IPS-18a (cell line): ENCODE measurements around the gene ACOX3.

Experiments
- H3K27ac ChIP-seq: one replicate; pipeline ENCODE4 v1.5.1; 2013; ENCODE audit warnings: low read length
- H3K27me3 ChIP-seq: one replicate; pipeline ENCODE4 v1.6.1; 2013; ENCODE audit warnings: mild to moderate bottlenecking, low read length; ENCODE audit not compliant: control insufficient read depth, insufficient read depth
- H3K36me3 ChIP-seq: one replicate; pipeline ENCODE4 v1.6.1; 2013; ENCODE audit warnings: low read depth, low read length; ENCODE audit not compliant: control insufficient read depth
- H3K4me1 ChIP-seq: one replicate; pipeline ENCODE4 v1.6.1; 2013; ENCODE audit warnings: low read depth, low read length; ENCODE audit not compliant: control insufficient read depth
- H3K4me3 ChIP-seq: one replicate; pipeline ENCODE4 v1.5.1; 2013; ENCODE audit warnings: low read length
- H3K9ac ChIP-seq: one replicate; pipeline ENCODE4 v1.6.1; 2013; ENCODE audit warnings: mild to moderate bottlenecking, low read length, moderate library complexity
- H3K9me3 ChIP-seq: one replicate; pipeline ENCODE4 v1.6.1; 2013; ENCODE audit warnings: low read depth, low read length; ENCODE audit not compliant: control insufficient read depth

Gene ACOX3

DNA sequence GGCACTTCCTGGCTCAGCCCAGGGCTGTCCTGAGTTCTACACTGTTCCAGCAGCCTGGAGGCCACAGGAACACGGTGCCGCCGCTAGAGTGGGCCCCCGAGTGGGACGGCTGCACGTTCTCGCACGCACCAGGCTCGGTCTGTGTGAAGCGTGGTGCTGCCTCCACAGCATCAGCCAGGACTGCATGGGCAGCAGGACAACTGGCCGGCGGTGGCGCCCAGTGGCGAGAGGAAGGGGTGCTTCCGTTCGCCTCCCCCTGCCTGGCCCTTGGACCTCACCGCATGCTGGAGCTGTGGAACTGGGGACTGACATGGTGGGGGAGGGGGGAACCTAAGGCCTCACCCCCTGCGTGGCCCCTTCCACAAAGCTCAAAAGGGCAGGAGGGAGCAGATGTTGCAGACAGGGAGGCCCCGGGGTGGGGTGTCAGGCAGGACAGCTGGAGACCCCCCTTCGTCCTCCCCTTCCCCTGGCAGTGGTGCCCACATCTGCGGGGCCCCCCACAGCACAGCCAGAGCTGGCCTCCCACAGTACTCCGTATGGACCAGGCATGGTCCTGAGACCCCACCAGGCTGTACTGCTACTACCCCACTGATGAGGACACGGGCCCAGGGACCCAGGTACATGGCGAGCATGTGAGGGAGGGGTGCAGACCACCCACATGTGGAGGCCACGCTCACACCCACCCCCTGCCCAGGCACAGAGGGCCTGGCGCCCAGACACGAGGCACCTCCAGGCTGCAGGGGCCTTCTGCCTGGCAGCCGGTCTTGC is 58.5 kb downstream of the ACOX3 start:
- Histone ChIP-seq H3K9ac (no peak overlapping the region), H3K36me3 (no peaks in the 10 kb centered on the region), H3K9me3 (no peaks in the 10 kb centered on the region), H3K27me3 (no peaks in the 10 kb centered on the region), H3K4me1 (no peaks in the 10 kb centered on the region), H3K27ac (no peak overlapping the region), H3K4me3 (no peak overlapping the region)

DNA sequence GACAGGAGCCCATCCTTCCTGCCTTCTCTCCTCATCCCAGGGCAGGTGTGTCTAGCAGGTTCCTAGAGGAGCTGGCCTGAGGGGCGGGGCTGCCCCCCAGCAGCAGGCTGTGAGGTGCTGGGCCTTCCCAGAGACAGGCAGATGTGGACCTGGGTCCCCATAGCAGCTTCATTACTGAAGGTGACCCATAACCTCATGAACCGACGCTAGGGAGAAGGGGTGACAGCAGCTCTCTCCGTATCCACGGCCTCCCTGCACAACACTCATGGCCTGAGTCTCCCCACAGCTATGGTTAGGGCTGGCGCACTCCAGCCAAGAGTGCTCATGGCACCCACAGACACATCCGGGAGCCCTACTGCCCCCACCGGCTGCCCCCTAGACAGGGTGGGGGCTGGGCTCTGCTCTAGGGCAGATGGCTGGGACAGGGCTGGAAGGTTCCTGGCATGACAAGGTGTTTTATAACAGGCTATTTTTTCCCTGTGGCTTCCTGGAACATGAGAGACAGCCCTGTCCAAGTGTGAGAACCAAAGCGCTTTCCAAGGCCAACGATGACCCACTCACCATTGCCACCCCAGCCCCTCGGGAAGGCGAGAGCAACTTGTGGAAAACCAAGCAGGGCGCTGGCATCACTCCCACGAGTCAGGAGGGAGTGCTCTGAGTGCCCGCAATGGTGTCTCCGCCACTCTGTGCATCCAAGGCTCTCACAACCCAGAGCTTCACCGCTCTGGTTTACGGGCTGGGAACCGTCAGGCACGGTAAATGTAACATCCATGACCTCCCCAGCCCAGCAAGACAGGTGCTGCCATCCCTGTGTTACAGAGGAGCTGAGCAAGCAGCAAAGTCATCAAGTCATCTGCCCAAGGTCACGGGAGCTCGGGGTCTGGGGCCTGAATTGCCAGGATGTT is 59.8 kb downstream of the ACOX3 start:
- H3K36me3 ChIP-seq: no peaks in the 10 kb centered on the region
- H3K4me1 ChIP-seq: no peaks in the 10 kb centered on the region
- H3K9ac ChIP-seq: no peak overlapping the region
- no peaks in the 10 kb centered on the region for H3K9me3 ChIP-seq
- no peaks in the 10 kb centered on the region for H3K27me3 ChIP-seq
- no peak overlapping the region for H3K27ac ChIP-seq
- H3K4me3 ChIP-seq: no peak overlapping the region

DNA sequence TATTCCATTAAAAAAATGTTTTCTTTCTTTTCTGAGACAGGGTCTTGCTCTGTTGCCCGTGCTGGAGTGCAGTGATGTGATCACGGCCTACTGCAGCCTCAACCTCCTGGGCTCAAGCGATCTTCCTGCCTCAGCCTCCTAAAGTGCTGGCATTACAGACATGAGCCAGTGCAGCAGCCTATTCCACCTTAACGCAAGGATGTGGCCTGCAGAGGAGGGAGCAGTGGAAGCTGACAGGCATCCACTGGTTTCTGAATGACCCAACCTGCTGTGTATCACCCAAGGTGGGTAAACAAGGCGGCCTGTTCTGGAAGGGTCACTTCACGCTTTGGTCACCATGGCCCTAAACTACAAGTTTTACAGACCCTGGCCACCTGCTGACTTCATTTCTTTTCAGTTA is 60.8 kb downstream of the ACOX3 start:
- Histone ChIP-seq H3K4me3 (no peak overlapping the region), H3K9me3 (no peaks in the 10 kb centered on the region), H3K36me3 (no peaks in the 10 kb centered on the region), H3K4me1 (no peaks in the 10 kb centered on the region), H3K27me3 (no peaks in the 10 kb centered on the region), H3K27ac (no peak overlapping the region), H3K9ac (no peak overlapping the region)

DNA sequence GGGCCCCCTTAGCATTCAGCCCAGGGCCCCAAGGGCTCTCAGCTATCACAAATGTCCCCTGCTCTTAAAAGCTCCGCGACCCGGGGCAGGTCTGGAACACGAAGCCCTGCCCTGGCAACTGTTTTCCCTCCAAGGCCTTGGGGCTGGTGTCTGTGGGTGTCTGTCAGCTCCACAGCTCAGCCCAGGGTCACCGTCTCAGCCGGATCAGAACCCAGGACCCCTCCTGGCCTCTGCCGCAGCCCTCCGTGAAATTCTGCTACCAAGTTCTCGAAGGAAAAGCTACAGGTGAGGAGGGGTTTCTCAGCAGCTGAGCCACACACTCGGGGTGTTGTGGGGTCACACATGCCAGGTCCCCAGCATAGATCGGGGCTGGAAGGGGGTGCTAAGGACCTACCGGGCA is 61.2 kb downstream of the ACOX3 start:
- H3K4me1 ChIP-seq: no peaks in the 10 kb centered on the region

DNA sequence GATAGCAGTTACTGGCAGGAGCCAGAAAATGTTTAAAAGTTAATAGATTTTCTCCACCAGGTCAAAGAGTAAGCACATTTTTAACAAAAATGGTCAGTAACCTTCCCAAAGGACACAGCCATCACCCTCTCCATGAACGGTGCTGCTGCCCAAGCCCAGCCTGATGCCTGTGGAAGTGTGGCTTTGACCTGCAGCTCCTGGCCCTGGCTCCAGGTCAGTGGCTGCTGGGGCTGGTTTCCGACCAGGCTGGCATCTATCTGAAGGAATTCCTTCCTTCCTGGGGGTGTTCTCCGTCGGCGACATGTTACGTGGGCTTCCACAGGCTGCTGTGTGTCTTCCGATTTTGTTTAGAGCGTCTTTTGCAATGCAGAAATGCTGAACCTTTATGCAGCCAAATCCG is 61.7 kb downstream of the ACOX3 start:
- Histone ChIP-seq H3K4me1 (no peaks in the 10 kb centered on the region), H3K9ac (no peak overlapping the region), H3K27ac (no peak overlapping the region), H3K4me3 (no peak overlapping the region), H3K27me3 (no peaks in the 10 kb centered on the region), H3K9me3 (no peaks in the 10 kb centered on the region), H3K36me3 (no peaks in the 10 kb centered on the region)

More for the DNA sequence above, 61.2 kb downstream of the ACOX3 start:
- Histone ChIP-seq H3K9me3 (no peaks in the 10 kb centered on the region), H3K9ac (no peak overlapping the region), H3K4me3 (no peak overlapping the region), H3K36me3 (no peaks in the 10 kb centered on the region), H3K27me3 (no peaks in the 10 kb centered on the region), H3K27ac (no peak overlapping the region)

DNA sequence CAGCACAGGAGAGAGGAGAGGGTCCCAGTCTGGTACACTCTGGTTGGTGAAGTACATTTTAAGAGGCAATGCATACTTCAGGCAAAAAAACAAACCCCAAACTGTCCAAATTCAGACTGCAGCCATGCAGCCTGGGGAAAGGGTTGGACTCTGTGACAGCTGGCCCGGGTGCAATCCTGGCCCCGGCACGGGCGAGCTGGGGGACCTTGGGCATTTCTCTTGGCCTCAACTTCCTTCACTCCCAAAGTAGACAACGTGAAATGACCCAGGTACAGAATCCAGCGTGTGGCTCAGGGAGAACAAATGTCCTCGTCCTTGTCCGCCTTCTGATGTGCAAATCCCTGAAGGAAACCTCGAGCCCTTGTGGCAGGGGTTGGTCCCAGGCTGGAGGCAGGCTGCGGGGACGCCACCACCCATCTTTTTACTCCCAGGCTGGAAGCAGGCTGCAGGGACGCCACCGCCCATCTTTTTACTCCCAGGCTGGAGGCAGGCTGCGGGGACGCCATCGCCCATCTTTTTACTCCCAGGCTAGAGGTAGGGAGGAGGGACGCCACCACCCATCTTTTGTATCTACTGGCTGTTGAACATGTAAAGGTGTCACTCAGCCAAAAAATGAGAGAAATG is 62.3 kb downstream of the ACOX3 start:
- no peaks in the 10 kb centered on the region for H3K4me1 ChIP-seq
- H3K9me3 ChIP-seq: no peaks in the 10 kb centered on the region
- H3K27ac ChIP-seq: no peak overlapping the region
- no peak overlapping the region for H3K4me3 ChIP-seq
- H3K9ac ChIP-seq: no peak overlapping the region
- H3K27me3 ChIP-seq: no peaks in the 10 kb centered on the region
- no peaks in the 10 kb centered on the region for H3K36me3 ChIP-seq

DNA sequence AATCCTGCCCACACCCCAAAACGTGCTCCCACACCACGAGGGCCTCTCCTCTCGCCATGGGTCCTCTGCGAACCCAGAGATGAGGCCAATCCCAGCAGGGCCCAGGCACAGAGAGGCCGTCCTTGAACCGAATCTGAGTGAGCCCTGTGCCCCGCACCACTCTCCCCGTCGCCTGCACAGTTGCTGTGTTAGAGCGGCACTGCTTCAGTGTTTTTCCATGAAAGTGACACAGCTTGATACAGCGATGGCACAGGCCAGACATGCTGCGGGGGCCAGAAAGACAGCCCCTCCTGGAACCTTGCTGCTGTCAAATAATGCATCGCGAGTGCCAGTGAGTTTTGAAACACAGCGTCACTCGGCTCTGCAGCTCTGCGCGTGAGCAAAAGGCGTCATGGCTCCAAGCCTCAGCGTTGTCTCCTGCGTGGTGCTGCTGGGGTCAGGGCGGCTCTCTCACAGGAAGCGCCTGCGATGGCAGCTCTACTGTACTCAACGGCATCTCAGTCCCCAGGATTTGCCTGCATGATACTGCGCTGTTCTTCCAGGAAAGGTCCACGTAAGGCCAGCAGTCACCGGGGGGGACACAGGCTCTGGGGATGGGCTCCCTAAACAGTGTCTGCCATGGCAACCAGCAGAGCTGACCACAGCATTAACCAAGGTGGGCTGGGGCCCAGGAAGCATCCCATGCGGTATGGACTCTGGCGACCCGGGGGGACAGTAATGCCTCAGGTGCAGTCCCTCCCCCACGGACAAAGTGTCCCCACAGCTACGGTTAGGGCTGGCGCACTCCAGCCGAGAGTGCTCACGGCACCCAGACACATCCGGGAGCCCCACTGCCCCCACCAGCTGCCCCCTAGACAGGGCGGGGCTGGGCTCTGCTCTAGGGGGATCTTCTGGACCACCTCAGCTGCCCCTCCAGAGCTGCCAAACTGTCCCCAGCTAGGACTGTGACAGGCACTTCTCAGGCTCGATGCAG is 63.1 kb downstream of the ACOX3 start:
- Histone ChIP-seq H3K27me3 (no peaks in the 10 kb centered on the region), H3K9ac (no peak overlapping the region), H3K27ac (no peak overlapping the region), H3K9me3 (no peaks in the 10 kb centered on the region), H3K4me1 (no peaks in the 10 kb centered on the region), H3K4me3 (no peak overlapping the region), H3K36me3 (no peaks in the 10 kb centered on the region)

DNA sequence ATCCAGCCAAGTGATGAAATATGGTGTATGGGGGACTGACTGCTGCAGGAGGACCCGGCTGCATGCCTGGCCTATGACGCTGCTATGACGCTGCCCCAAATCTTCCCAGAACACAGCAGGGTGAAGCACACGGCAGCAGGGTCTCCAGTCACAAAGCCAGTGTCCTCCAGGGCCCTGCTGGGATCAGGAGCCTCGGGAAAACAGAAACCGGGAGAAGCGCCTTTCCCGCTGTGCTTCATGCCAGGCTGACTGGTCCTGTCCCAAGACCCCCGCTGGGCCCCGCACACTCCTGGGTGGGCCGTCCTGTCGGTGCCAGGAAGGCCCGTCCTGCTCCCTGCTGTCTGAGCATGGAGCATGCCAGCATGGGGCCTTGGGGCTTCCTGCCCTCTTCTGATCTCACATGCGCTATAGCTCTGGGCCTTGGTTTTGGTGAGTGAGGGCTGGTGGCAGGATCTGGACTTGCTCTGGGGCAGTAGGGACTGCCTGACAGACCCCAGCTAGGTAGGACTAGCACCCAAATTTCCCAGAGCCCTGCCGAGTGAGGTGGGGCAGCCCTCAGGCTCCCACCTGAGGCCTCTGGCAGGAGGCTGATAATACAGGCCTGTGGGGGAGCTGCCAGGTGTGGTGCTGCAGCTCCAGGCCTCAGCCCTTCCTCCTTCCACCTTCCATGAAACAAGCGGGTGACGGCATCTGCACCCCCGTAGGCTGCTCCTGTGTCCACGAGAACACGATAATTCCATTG is 64.0 kb downstream of the ACOX3 start:
- Histone ChIP-seq H3K9ac (no peak overlapping the region), H3K9me3 (no peaks in the 10 kb centered on the region), H3K36me3 (no peaks in the 10 kb centered on the region), H3K4me1 (no peaks in the 10 kb centered on the region), H3K27me3 (no peaks in the 10 kb centered on the region), H3K4me3 (no peak overlapping the region), H3K27ac (no peak overlapping the region)

DNA sequence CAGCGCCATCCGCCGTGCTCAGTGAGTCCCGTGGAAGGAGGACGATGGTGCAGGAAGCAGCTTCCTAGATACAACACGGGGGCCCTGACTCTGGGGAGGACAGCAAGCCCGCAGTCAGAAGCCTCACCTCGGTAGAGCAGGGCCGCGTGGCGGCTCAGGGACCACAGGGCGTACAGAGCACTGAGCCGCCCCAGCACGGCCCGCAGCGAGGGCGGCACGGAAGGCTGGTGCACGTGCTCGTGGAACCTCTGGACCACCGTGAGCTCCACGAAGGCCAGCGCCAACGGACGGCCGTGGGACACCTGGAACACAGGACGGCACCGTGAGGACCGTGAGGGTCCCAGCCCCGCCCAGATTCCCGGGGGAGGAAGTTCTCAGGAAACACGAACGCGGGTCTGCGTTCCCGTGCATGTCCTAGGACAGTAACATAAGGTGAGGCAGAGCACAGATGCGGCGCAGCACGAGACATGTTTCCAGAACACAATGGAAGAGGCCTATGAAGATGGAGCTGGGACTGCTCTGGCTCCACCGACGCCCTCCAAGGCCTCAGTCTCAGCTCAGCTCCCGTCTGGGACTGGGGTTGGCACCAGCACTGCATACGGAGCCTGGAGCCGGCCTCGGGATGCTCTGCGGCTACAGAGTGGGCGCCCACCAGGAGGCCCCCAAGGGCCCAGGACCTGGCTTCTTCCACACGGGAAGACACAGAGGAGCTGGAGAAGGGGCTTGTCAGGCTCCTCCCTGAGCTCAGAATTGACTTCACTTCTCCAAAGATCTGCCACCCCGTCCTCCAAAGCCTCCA is 65.5 kb downstream of the ACOX3 start:
- Histone ChIP-seq H3K4me1 (no peaks in the 10 kb centered on the region), H3K9ac (no peak overlapping the region), H3K27me3 (no peaks in the 10 kb centered on the region), H3K27ac (no peak overlapping the region), H3K9me3 (no peaks in the 10 kb centered on the region), H3K36me3 (no peaks in the 10 kb centered on the region), H3K4me3 (no peak overlapping the region)

DNA sequence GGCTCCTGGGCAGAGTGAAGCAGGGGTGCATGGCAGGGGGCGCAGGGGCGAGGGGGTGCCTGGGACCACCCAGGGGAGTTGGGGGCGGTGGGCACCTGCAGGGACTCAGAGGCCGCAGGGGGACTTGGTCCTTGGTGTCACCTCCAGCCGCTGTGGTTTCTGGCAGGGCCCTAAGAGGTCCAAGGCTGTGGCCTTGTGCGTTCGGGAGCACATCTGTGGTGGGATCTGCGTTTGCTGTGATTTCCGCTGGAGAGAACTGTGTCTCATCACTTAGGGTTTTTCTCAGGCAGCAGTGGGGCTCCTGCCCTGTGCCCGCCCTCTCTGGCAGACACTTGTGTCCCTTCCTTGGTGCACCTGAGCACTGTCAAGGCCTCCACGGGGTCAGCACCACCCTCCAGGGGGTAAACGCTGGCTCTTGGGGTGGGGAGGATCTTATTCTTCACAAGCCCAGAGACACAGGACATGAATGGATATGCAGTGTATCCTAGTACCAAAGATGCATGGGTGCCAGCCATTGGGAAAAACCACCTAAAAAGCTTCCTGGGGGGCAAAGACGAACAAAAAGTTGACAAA is 66.5 kb downstream of the ACOX3 start:
- Histone ChIP-seq H3K9ac (no peak overlapping the region), H3K4me1 (no peaks in the 10 kb centered on the region)

More for the DNA sequence above, 66.5 kb downstream of the ACOX3 start:
- H3K9me3 ChIP-seq: no peaks in the 10 kb centered on the region
- no peak overlapping the region for H3K27ac ChIP-seq
- no peak overlapping the region for H3K4me3 ChIP-seq
- H3K36me3 ChIP-seq: no peaks in the 10 kb centered on the region
- no peaks in the 10 kb centered on the region for H3K27me3 ChIP-seq
